ENCODE measurements around the gene RPLP2. TPM values are rescaled to one million over a fixed set of nuclear protein-coding genes. Genes with fewer than 3 reads are reported as not detected.
A peak's percentile ranks its signal among the peaks of the same experiment; 100 is the strongest.

The RPLP2 gene
- total RNA-seq, 1 experiment from 2014 or later, result 2,582 TPM

GRCh38 chr11:762421-763072 is 47.2 kb upstream of the RPLP2 start:
- no peak for DNase-seq (ENCODE audit: low spot score)
- Mint-ChIP-seq H3K4me3 (no peak overlapping the region), H3K27ac (peak overlapping the region; percentile 91), H3K9me3 (no peaks in the 10 kb centered on the region), H3K27me3 (ENCODE audit: low read depth) (no peaks in the 10 kb centered on the region), H3K36me3 (peaks cover 51% of the 10 kb centered on the region), H3K4me1 (peaks cover 12% of the 10 kb centered on the region)
- TF ChIP-seq NFE2L1 (CRISPR knock-in tag; IDR thresholded peaks at IDR 0.05), result 0 out of 2 replicates have a peak, but pooled peaks have one; percentile 24
- TF ChIP-seq SMAD3 (CRISPR knock-in tag; IDR thresholded peaks at IDR 0.05; ENCODE audit: borderline replicate concordance), result peak; percentile 19; the same call in 1 of the 2 replicates
- no peak for TF ChIP-seq PRDM15 (CRISPR knock-in tag; IDR thresholded peaks at IDR 0.05)
- peak; percentile 57; the same call in 1 of the 2 replicates for TF ChIP-seq FOXP1 (CRISPR knock-in tag; IDR thresholded peaks at IDR 0.05; ENCODE audit: borderline replicate concordance)
- no peak for TF ChIP-seq ZSCAN18 (CRISPR knock-in tag; IDR thresholded peaks at IDR 0.05)
- TF ChIP-seq SP1 (CRISPR knock-in tag; conservative IDR thresholded peaks at IDR 0.05), result 0 out of 2 replicates have a peak, but pooled peaks have one; percentile 15
- 0 out of 2 replicates have a peak, but pooled peaks have one; percentile 55 for TF ChIP-seq ZNF232 (CRISPR knock-in tag; IDR thresholded peaks at IDR 0.05)
- no peak for TF ChIP-seq ZNF425 (CRISPR knock-in tag; conservative IDR thresholded peaks at IDR 0.05)
- no peak for TF ChIP-seq SOX15 (CRISPR knock-in tag; IDR thresholded peaks at IDR 0.05)
- TF ChIP-seq E2F1 (CRISPR knock-in tag; IDR thresholded peaks at IDR 0.05), result no peak
- 0 out of 2 replicates have a peak, but pooled peaks have one; percentile 34 for TF ChIP-seq TCF7 (CRISPR knock-in tag; IDR thresholded peaks at IDR 0.05; ENCODE audit: low read depth)
- CTCF ChIA-PET, result interaction anchor here (1.0 to 7.1 kb wide), 9 partner anchors 14 to 150 kb away, joined by 3 to 94 read pairs (median 4); partner anchors contain the start of genes CEND1, GATD1 and TALDO1
- ATAC-seq, result peak; percentile 23
- POLR2A ChIA-PET, result interaction anchor here (0.6 to 2.0 kb wide), 6 partner anchors 9 to 383 kb away, joined by 3 to 10 read pairs (median 4); partner anchors contain the start of genes EPS8L2, GATD1, TALDO1 and TMEM80

GRCh38 chr11:763073-763463 is 46.7 kb upstream of the RPLP2 start:
- ChIA-PET CTCF (interaction anchor here (0.9 to 7.1 kb wide), 11 partner anchors 8 to 150 kb away, joined by 3 to 94 read pairs (median 4); partner anchors contain the start of genes CEND1, GATD1 and TALDO1), POLR2A (interaction anchor here (0.5 to 2.0 kb wide), 8 partner anchors 9 to 147 kb away, joined by 3 to 10 read pairs (median 4); partner anchors contain the start of genes EPS8L2, GATD1, TALDO1 and TMEM80)
- DNase-seq (ENCODE audit: low spot score), result peak; percentile 61
- H3K27me3 Mint-ChIP-seq (ENCODE audit: low read depth), result no peaks in the 10 kb centered on the region
- TF ChIP-seq MAX (CRISPR knock-in tag; IDR thresholded peaks at IDR 0.05) (0 out of 2 replicates have a peak, but pooled peaks have one; percentile 3), PRRX2 (CRISPR knock-in tag; IDR thresholded peaks at IDR 0.05) (no peak)
- H3K9me3 Mint-ChIP-seq, result no peaks in the 10 kb centered on the region
- peaks cover 48% of the 10 kb centered on the region for H3K36me3 Mint-ChIP-seq
- peaks cover 12% of the 10 kb centered on the region for H3K4me1 Mint-ChIP-seq
- peak overlapping the region; percentile 91; the same call in 1 of the 2 replicates for H3K27ac Mint-ChIP-seq
- no peak overlapping the region for H3K4me3 Mint-ChIP-seq
- peak; percentile 36 for ATAC-seq
